HG03103 (cell line): Measurements from ENCODE around the gene HSFX1.

ENCODE experiments used
- ATAC-seq: cut with Tn5 transposase; IDR thresholded peaks from one replicate; pipeline ENCODE4 v1.9.1; 2021; ENCODE audit warnings: low read depth; ENCODE audit not compliant: unreplicated experiment

Gene HSFX1

DNA sequence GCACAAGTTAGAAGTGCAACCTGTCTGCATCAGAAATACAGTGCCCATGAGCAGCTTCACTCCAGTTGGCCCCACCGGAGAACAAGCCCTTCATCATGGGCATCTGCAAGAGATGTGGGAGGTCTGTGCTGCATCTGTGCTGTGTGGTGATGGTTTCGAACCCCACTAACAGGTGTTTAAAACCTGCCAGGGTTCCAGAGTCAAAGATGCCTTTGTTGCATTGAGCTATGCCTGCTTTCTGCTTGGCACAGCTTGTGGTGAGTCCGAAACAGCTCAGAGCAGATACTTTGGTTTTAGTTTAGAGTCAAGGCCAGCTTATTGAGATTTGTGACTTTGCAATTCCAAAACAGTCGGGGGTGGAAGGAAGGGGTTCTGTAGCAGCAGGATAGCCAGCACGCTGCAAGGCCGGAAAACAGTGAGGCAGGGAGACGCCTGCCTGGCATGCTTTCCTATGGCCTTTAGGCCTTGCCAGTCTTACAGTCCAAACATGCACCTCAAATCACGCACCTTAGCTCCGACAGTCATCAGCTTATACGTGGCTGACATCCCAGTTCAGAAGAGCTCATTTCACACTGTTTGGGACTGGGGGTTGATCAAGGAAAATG is 29.7 kb downstream of the HSFX1 start:
- no peak for ATAC-seq

- ATAC-seq = no peak
Observed at GRCh38 chrX:149804102-149804501, 30.2 kb downstream of the HSFX1 start.

DNA sequence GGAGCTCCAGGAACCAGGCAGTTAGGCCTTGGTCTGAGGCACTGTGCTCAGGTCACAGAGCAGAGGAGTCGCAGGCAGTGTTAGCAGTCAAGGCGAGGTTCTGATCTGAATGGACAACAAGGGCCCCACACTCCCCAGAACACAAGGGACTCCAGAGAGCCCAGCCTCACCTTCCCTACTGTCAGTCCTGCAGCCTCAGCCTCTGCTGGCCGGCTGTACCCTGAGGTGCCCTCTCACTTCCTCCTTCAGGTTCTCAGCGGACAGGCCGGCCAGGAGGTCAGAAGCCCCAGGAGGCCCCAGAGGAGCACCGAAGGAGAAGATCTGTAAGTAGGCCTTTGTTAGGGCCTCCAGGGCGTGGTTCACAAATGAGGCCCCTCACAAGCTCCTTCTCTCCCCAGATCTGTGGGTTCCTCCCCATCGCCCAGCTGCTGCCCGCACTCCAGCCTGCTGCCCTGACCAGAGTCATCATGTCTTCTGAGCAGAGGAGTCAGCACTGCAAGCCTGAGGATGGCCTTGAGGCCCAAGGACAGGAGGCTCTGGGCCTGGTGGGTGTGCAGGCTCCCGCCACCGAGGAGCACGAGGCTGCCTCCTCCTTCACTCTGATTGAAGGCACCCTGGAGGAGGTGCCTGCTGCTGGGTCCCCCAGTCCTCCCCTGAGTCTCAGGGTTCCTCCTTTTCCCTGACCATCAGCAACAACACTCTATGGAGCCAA is 34.0 kb downstream of the HSFX1 start:
- no peak for ATAC-seq

- ATAC-seq = no peak
Observed at GRCh38 chrX:149818652-149819051, 44.8 kb downstream of the HSFX1 start.

DNA sequence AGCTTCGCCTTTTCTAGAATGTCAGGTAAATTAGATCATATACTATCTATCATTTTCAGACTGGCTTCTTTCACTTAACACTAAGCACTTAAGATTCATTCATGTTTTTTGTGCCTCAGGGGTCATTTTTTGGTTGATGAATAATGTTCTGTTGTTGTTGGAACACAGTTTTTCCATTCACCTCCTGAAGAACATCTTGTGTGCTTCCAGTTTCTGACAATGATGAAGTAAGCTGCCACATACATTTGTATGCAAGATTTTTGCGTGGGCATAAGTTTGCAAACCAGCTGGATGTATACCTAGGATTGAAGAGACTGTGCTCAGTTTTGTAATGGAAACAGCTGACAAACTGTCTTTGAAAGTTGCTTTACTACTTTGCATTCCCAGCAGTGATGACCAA is 45.5 kb downstream of the HSFX1 start:
- no peak for ATAC-seq

GRCh38 chrX:149825424-149825823 is 51.6 kb downstream of the HSFX1 start:
- no peak for ATAC-seq
